B cell (primary cell): Measurements from ENCODE around the gene FADS2.

ENCODE experiments used
- EZH2 ChIP-seq: IDR thresholded peaks from 2 replicates; pipeline ENCODE4 v1.6.1; 2012; ENCODE audit warnings: borderline replicate concordance, low read depth, mild to moderate bottlenecking, moderate library complexity, low read length; ENCODE audit not compliant: insufficient read depth, poor library complexity, severe bottlenecking
- TF ChIP-seq, protein P1 (sequence below): fragments of 200-600 bp; IDR thresholded peaks from one replicate; pipeline ENCODE4 v1.8.0; 2022; ENCODE audit warnings: antibody characterized with exemption, mild to moderate bottlenecking

DNA sequence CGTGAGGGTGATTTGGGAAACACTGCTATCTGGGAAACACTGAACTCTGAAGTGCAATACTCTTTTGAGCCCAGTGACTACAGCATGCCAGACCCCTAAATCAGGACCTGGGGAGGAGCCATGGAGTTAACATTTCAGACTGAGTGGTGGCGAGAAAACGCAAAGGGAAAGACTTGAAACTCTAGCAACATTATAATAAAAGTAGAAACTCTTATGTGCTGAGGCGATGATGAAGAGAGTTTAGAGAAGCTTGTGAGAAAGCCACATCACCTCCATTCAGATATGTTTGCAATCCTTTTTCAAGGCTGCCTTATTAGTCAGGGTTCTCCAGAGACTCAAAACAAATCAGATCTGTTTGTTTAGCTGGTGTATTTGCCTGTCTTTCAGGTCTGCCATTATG is 33.5 kb upstream of the FADS2 start:
- TF ChIP-seq, protein P1, sequence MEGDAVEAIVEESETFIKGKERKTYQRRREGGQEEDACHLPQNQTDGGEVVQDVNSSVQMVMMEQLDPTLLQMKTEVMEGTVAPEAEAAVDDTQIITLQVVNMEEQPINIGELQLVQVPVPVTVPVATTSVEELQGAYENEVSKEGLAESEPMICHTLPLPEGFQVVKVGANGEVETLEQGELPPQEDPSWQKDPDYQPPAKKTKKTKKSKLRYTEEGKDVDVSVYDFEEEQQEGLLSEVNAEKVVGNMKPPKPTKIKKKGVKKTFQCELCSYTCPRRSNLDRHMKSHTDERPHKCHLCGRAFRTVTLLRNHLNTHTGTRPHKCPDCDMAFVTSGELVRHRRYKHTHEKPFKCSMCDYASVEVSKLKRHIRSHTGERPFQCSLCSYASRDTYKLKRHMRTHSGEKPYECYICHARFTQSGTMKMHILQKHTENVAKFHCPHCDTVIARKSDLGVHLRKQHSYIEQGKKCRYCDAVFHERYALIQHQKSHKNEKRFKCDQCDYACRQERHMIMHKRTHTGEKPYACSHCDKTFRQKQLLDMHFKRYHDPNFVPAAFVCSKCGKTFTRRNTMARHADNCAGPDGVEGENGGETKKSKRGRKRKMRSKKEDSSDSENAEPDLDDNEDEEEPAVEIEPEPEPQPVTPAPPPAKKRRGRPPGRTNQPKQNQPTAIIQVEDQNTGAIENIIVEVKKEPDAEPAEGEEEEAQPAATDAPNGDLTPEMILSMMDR = no peak
- TF ChIP-seq EZH2 = no peak
